Measurements from ENCODE around the gene NGDN.

DNA sequence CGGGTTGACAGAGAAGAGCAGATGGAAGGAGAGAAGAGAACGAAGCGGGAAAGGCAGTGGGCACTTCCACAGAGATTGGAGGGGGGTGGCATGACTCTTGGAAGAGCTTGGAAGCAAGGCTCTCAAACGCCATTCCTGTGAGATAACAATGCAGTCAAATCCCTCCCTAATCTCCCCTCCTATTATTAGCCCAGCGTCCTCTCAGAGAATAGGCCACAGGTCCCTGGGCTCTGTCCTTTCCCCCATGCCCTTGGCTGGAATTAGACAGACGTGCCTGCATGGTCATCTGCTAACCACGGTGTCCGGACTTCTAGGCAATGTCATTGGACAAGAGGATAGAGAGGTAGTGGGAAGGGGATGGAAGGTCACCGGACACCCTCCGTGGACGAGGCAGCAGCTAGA is 26.1 kb upstream of the NGDN start:
- TF ChIP-seq, protein P1, sequence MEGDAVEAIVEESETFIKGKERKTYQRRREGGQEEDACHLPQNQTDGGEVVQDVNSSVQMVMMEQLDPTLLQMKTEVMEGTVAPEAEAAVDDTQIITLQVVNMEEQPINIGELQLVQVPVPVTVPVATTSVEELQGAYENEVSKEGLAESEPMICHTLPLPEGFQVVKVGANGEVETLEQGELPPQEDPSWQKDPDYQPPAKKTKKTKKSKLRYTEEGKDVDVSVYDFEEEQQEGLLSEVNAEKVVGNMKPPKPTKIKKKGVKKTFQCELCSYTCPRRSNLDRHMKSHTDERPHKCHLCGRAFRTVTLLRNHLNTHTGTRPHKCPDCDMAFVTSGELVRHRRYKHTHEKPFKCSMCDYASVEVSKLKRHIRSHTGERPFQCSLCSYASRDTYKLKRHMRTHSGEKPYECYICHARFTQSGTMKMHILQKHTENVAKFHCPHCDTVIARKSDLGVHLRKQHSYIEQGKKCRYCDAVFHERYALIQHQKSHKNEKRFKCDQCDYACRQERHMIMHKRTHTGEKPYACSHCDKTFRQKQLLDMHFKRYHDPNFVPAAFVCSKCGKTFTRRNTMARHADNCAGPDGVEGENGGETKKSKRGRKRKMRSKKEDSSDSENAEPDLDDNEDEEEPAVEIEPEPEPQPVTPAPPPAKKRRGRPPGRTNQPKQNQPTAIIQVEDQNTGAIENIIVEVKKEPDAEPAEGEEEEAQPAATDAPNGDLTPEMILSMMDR (IDR thresholded peaks at IDR 0.05) = no peak
- TF ChIP-seq TAF1 (IDR thresholded peaks at IDR 0.05; ENCODE audit: borderline replicate concordance, low read depth, low read length) (no peak), SIN3A (IDR thresholded peaks at IDR 0.05; ENCODE audit: borderline replicate concordance, low read depth, low read length) (no peak), POLR2AphosphoS5 (IDR thresholded peaks at IDR 0.05; ENCODE audit: low read depth, low read length) (no peak), RFX5 (IDR thresholded peaks at IDR 0.05; ENCODE audit: low read length) (no peak), EP300 (IDR thresholded peaks at IDR 0.05; ENCODE audit: borderline replicate concordance in 1 of 2, low read depth in 1 of 2, low read length in 1 of 2) (no peak), TEAD4 (IDR thresholded peaks at IDR 0.05; ENCODE audit: borderline replicate concordance, insufficient read depth) (no peak), GATA2 (CRISPR knock-in tag; IDR thresholded peaks at IDR 0.05) (no peak), NRF1 (IDR thresholded peaks at IDR 0.05; ENCODE audit: low read depth, low read length) (no peak), SMC3 (IDR thresholded peaks at IDR 0.05; ENCODE audit: low read depth, low read length) (no peak), MXI1 (IDR thresholded peaks at IDR 0.05; ENCODE audit: low read depth, low read length) (no peak), CHD2 (IDR thresholded peaks at IDR 0.05; ENCODE audit: low read length, partially characterized antibody) (no peak)
- TF ChIP-seq, protein P2, sequence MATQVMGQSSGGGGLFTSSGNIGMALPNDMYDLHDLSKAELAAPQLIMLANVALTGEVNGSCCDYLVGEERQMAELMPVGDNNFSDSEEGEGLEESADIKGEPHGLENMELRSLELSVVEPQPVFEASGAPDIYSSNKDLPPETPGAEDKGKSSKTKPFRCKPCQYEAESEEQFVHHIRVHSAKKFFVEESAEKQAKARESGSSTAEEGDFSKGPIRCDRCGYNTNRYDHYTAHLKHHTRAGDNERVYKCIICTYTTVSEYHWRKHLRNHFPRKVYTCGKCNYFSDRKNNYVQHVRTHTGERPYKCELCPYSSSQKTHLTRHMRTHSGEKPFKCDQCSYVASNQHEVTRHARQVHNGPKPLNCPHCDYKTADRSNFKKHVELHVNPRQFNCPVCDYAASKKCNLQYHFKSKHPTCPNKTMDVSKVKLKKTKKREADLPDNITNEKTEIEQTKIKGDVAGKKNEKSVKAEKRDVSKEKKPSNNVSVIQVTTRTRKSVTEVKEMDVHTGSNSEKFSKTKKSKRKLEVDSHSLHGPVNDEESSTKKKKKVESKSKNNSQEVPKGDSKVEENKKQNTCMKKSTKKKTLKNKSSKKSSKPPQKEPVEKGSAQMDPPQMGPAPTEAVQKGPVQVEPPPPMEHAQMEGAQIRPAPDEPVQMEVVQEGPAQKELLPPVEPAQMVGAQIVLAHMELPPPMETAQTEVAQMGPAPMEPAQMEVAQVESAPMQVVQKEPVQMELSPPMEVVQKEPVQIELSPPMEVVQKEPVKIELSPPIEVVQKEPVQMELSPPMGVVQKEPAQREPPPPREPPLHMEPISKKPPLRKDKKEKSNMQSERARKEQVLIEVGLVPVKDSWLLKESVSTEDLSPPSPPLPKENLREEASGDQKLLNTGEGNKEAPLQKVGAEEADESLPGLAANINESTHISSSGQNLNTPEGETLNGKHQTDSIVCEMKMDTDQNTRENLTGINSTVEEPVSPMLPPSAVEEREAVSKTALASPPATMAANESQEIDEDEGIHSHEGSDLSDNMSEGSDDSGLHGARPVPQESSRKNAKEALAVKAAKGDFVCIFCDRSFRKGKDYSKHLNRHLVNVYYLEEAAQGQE (IDR thresholded peaks at IDR 0.05; ENCODE audit: low read depth, low read length) = no peak
- TF ChIP-seq, protein P3, sequence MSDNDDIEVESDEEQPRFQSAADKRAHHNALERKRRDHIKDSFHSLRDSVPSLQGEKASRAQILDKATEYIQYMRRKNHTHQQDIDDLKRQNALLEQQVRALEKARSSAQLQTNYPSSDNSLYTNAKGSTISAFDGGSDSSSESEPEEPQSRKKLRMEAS (IDR thresholded peaks at IDR 0.05; ENCODE audit: low read depth) = no peak

Data from SK-N-SH (cell line).